Heart right ventricle (tissue), 16 donors: Measurements from ENCODE around the gene CSNK2A2. TPM values are rescaled to one million over a fixed set of nuclear protein-coding genes. Genes with fewer than 3 reads are reported as not detected.

Source experiments
- ATAC-seq, 8 donors: fragments of 200-7000 bp; cut with Tn5 transposase; one replicate each; pipeline ENCODE4 v1.9.1; 2020; ENCODE audit warnings: mild to moderate bottlenecking in 8 of 8, moderate library complexity in 8 of 8, moderate number of reproducible peaks in 1 of 8
- DNase-seq, 2 donors: peaks; one replicate each; pipeline ENCODE4 v3.0.0-alpha.2; 2020
- H3K27ac ChIP-seq, 10 donors: fragments of 200-600 bp; sonication (generic) in 2 of 10; one replicate each; pipeline versions ENCODE4 v1.5.0 to v1.8.0; 2020 to 2022; ENCODE audit warnings: mild to moderate bottlenecking in 3 of 10
- H3K27me3 ChIP-seq, 7 donors: fragments of 200-600 bp; one replicate each; pipeline ENCODE4 v1.8.0; 2021 to 2022; ENCODE audit warnings: mild to moderate bottlenecking in 2 of 7
- H3K36me3 ChIP-seq, 9 donors: fragments of 200-600 bp; sonication (generic) in 1 of 9; one replicate each; pipeline versions ENCODE4 v1.5.0 to v1.8.0; 2020 to 2022; ENCODE audit warnings: mild to moderate bottlenecking in 2 of 9
- H3K4me1 ChIP-seq, 9 donors: fragments of 200-600 bp; sonication (generic) in 1 of 9; one replicate each; pipeline versions ENCODE4 v1.5.0 to v1.8.0; 2020 to 2022; ENCODE audit warnings: mild to moderate bottlenecking in 4 of 9
- H3K4me3 ChIP-seq, 10 donors: fragments of 200-600 bp; sonication (generic) in 2 of 10; one replicate each; pipeline versions ENCODE4 v1.5.0 to v1.8.0; 2020 to 2022; ENCODE audit warnings: mild to moderate bottlenecking in 7 of 10, moderate library complexity in 2 of 10
- H3K9me3 ChIP-seq, 11 donors: fragments of 200-600 bp in 10 of 11; sonication (generic) in 2 of 11; one replicate each; pipeline versions ENCODE4 v1.5.0 to v1.8.0; 2013 to 2022; ENCODE audit warnings: mild to moderate bottlenecking in 2 of 11, control low read depth in 1 of 11, moderate library complexity in 1 of 11
- CTCF ChIP-seq, 9 donors: fragments of 200-600 bp; sonication (generic) in 2 of 9; IDR thresholded peaks; one replicate each; pipeline versions ENCODE4 v1.5.0 to v1.8.0; 2021 to 2022; ENCODE audit warnings: antibody characterized with exemption in 9 of 9, mild to moderate bottlenecking in 5 of 9, moderate library complexity in 1 of 9
- WGBS, 2 donors: extraction: QIAGEN DNeasy Blood & Tissue Kit; methylation state at CpG; one replicate each; pipeline ENCODE4 v1.1.7; 2013; ENCODE audit warnings: inconsistent platforms in 1 of 2; 5-methylcytosine and 5-hydroxymethylcytosine counted together
- intact Hi-C, 10 donors: fragments of 100-400 bp; cut with DNase I; formaldehyde crosslinking; loops; one replicate each; pipeline versions ENCODE4 v1.11.1 to v1.14.2; 2022
- polyA plus RNA-seq, 2 donors: library from polyadenylated mRNA; stranded (reverse); fragments of 200-250 nt; gene quantifications; one replicate each; pipeline ENCODE4 v1.2.3, GENCODE V29; 2013
- total RNA-seq, 10 donors: library from RNA; stranded (reverse); fragmentation: NEBNext Ultra II Directional in 3 of 10; extraction: Animal tissue kit (Norgen Biotek cat#: 25700) in 3 of 10; gene quantifications; one replicate each; pipeline versions ENCODE4 v1.2.1 to v1.2.4, GENCODE V29; 2021 to 2023
- donor health status: Arrhythmogenic right ventricular cardiomyopathy.
- donor health status: ischemic (EF 13 %, LVEDD 7.1; RV severe dilation, severe dysfunction).
- donor health status: healthy with polysubstance abuse.
- donor health status: DM: no; HTN: yes; CAD: no.
- donor health status: DM: no; HTN: no; CAD: no.
- donor health status: ischemic (EF 25% LVEDD 6.9; RV normal size, moderate dysfunction).
- donor health status: ischemic (EF 25% LVEDD 5.7; RV mildly dilated, moderate dysfunction).
- donor health status: healthy.
- donor health status: DM: yes; HTN: yes; CAD: no.
- donor health status: Ischemic cardiomyopathy.
- donor health status: ischemic (EF 35%, LVEDD 5.7; RV mildly dilated, moderate dysfunction).
- donor health status: nonischemic (EF 11% LVEDD 7.7; RV severe dilation, severe dysfunction).
- donor health status: DM: yes; HTN: yes; CAD: no.
- donor health status: PGD.
- donor health status: ischemic (EF 29% LVEDD 5.4; RV normal size, mild dysfunction).
- donor health status: nonischemic (EF 23%, LVEDD 6.1; RV moderate dilation, normal function).

The CSNK2A2 gene
- total and polyA plus RNA-seq, 12 donors = 20.9 to 48.3 (median 35.2) TPM

DNA sequence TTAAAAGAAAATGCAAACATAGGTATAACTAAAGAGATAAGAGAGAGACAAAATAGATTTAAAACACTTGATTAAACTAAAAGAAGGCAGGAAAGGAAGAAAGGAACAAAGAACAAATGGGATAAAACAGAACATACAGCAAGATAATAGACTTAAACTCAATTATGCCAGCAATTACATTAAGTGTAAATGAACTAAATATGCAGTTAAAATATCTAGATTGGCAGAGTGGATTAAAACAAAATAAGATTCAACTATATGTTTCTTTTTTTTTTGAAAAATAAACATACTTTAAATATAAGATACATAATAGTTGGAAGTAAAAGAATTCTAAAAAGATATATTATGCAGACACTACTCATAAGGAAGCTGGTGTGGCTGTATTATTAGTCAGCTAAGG, 59.1 kb downstream of the CSNK2A2 start:
- no peaks in the 10 kb centered on the region for H3K4me1 ChIP-seq
- H3K36me3 ChIP-seq = peaks cover 0 to 14% (median 0%) of the 10 kb centered on the region in 9 donors
- DNase-seq (no peak), ATAC-seq (no peak)
- H3K9me3 ChIP-seq = peaks cover 0 to 44% (median 2%) of the 10 kb centered on the region in 11 donors
- H3K4me3 ChIP-seq = no peak overlapping the region
- H3K27ac ChIP-seq = no peak overlapping the region
- H3K27me3 ChIP-seq = no peaks in the 10 kb centered on the region
- no peak for TF ChIP-seq CTCF (IDR thresholded peaks at IDR 0.05)
- intact Hi-C loops = no loop called here

GRCh38 chr16:58137581-58137980, 60.3 kb downstream of the CSNK2A2 start:
- 91 to 92% methylated on average over 2 of the region's 2 CpGs for WGBS, 2 donors
- intact Hi-C loops = no loop called here

GRCh38 chr16:58129097-58129936, 68.6 kb downstream of the CSNK2A2 start, which contains the start of gene CFAP20:
Gene CFAP20, minus strand, starts transcription at chr16:58129381. Its CDS starts 266 bp downstream, at chr16:58129115.
- H3K36me3 ChIP-seq = no peaks in the 10 kb centered on the region
- ATAC-seq (peak; percentile 97 to 98 (median 97)), DNase-seq (peak; percentile 98 to 99)
- 1% methylated on average over 70 of the region's 70 CpGs for WGBS, 2 donors
- peak in 1 of 9 donors; percentile 6 for TF ChIP-seq CTCF (IDR thresholded peaks at IDR 0.05)
- intact Hi-C loops = loop anchor here in 6 of 10 donors (2.0 to 10.0 kb wide), 5 partner anchors 68 to 235 kb away; partner anchors contain the start of gene CSNK2A2 (in 1 of the 6)
- H3K4me3 ChIP-seq = peak within 1 kb of the TSS; percentile 71 to 95 (median 92)
- H3K27me3 ChIP-seq = no peaks in the 10 kb centered on the region
- peaks cover 14 to 48% (median 43%) of the 10 kb centered on the region in 9 donors for H3K4me1 ChIP-seq
- H3K9me3 ChIP-seq = peaks cover 0 to 10% (median 0%) of the 10 kb centered on the region in 11 donors
- peak within 1 kb of the TSS; percentile 52 to 95 (median 90) for H3K27ac ChIP-seq

More at GRCh38 chr16:58137581-58137980, 60.3 kb downstream of the CSNK2A2 start:
- no peak for TF ChIP-seq CTCF (IDR thresholded peaks at IDR 0.05)
- ATAC-seq (no peak), DNase-seq (no peak)
- H3K4me1 ChIP-seq = no peaks in the 10 kb centered on the region
- no peak overlapping the region for H3K27ac ChIP-seq
- H3K36me3 ChIP-seq = peaks cover 0 to 14% (median 0%) of the 10 kb centered on the region in 9 donors
- peaks cover 0 to 44% (median 2%) of the 10 kb centered on the region in 11 donors for H3K9me3 ChIP-seq
- H3K27me3 ChIP-seq = no peaks in the 10 kb centered on the region
- no peak overlapping the region for H3K4me3 ChIP-seq

DNA sequence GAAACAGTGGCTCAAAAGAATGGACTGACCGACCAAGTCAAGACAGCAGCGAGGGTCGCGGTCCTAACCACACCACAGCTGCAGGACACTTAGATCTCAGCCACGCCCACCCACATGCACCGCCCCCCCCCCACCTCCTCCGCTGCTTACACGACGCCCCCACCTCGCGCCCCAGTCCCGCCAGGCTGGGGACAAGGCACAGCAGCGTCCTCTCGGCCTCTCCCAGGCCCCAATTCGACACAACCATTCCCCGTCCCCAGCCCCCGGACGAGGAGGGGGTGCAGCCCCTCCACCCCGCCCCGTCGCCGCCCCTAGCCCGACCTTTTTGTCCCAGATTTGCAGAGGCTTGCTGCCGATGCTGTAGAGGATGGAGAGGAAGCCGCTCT, 69.2 kb downstream of the CSNK2A2 start:
- Histone ChIP-seq H3K27me3 (no peaks in the 10 kb centered on the region), H3K4me1 (peaks cover 20 to 55% (median 49%) of the 10 kb centered on the region in 9 donors), H3K36me3 (no peaks in the 10 kb centered on the region), H3K4me3 (peak overlapping the region; percentile 71 to 95 (median 92)), H3K27ac (peak overlapping the region; percentile 52 to 95 (median 90)), H3K9me3 (peaks cover 0 to 10% (median 0%) of the 10 kb centered on the region in 11 donors)
- no peak for TF ChIP-seq CTCF (IDR thresholded peaks at IDR 0.05)
- peak in 1 of 2 donors; percentile 34 for DNase-seq
- intact Hi-C loops = loop anchor here in 6 of 10 donors (2.0 to 10.0 kb wide), 5 partner anchors 69 to 234 kb away; partner anchors contain the start of gene CSNK2A2 (in 1 of the 6)
- ATAC-seq = peak in 7 of 8 donors; percentile 0 to 30 (median 8)
- 0 to 2% methylated on average over 24 to 25 of the region's 25 CpGs for WGBS, 2 donors
